Measurements from ENCODE around the gene CHSY1.

The CHSY1 gene

GRCh38 chr15:101168463-101168824, 83.4 kb downstream of the CHSY1 start:
- Histone ChIP-seq H3K27ac (ENCODE audit: low read depth, low read length, severe bottlenecking) (no peak overlapping the region), H3K4me3 (ENCODE audit: extremely low read depth, insufficient read depth, low read length, poor library complexity, severe bottlenecking) (no peak overlapping the region), H3K4me1 (ENCODE audit: control insufficient read depth, insufficient read depth, low read length, poor library complexity, severe bottlenecking) (peaks cover 30% of the 10 kb centered on the region), H3K9me3 (ENCODE audit: control insufficient read depth, low read length) (peaks cover 26% of the 10 kb centered on the region), H3K36me3 (ENCODE audit: control insufficient read depth, insufficient read depth, low read length) (peaks cover 4% of the 10 kb centered on the region)
- WGBS, 2 experiments (ENCODE audit: insufficient coverage in 2 of 2): 80 to 100% methylated on average over 1 of the region's 1 CpG

DNA sequence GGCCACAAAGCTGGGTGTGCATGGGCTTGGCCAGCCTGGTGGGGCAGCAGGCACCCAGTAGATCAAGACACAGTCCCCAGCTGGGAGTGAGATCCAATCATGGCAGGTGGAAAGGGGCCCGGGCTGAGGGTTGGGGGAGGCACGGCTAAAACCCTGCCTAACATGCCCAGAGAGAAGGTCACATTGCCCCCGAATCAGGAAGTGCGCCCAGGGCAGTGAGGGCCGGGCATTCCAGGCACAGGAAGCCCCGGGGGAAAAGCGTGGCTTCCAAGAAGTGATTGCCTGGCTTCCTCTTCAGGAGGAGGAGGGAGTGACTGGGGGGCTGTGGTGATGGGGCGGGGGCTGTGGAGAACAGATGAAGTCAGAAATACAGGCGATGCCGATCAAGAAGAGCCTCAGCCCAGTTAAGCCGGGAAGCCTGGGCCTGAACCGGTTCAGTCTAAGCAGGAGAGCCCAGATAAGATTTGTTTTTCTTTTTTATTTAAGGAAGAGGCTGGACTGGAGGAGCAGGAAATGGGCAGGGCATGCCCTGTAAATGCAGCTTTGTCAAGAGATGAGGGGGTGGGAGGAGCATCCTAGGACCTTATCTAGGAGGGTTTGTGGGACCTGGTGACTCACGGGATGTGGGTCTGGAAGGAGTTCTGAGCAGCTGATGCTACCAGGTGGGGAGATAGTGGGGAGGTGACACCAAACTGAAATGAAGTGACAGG, 83.9 kb downstream of the CHSY1 start:
- Histone ChIP-seq H3K36me3 (ENCODE audit: control insufficient read depth, insufficient read depth, low read length) (peaks cover 4% of the 10 kb centered on the region), H3K4me1 (ENCODE audit: control insufficient read depth, insufficient read depth, low read length, poor library complexity, severe bottlenecking) (peaks cover 30% of the 10 kb centered on the region), H3K27ac (ENCODE audit: low read depth, low read length, severe bottlenecking) (peak overlapping the region; percentile 70), H3K9me3 (ENCODE audit: control insufficient read depth, low read length) (peaks cover 26% of the 10 kb centered on the region), H3K4me3 (ENCODE audit: extremely low read depth, insufficient read depth, low read length, poor library complexity, severe bottlenecking) (no peak overlapping the region)
- WGBS, 2 experiments (ENCODE audit: insufficient coverage in 2 of 2): 80 to 83% methylated on average over 11 to 13 of the region's 13 CpGs

GRCh38 chr15:101167411-101167752, 84.5 kb downstream of the CHSY1 start:
- peak overlapping the region; percentile 70 for H3K27ac ChIP-seq (ENCODE audit: low read depth, low read length, severe bottlenecking)

DNA sequence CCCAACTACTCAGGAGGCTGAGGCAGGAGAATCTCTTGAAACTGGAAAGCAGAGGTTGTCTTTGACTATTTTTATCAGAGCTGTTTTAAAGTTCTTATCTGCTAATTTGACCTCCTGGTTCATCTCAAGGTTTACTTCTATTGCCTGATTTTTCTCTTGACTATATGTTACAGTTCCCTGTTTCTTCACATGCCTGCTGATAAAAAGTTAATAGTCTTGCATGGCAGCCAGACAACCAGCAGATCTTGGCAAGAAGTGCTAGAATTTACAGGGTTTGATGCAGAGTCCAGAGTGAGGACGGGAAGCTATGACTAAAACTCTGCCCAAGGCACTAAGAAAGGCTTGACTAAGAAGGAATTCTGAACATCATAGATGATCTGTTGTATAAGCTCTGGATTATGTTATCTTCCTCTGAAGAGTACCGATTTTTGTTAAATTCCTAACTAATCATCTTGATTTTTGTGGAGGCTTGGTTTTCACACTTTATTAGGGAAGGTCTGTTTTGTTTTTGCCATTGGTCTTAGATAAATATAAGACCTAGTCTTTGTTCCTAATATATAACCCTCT, 85.9 kb downstream of the CHSY1 start:
- WGBS, 2 experiments (ENCODE audit: insufficient coverage in 2 of 2): 88 to 93% methylated on average over 1 of the region's 2 CpGs
- Histone ChIP-seq H3K9me3 (ENCODE audit: control insufficient read depth, low read length) (peaks cover 31% of the 10 kb centered on the region), H3K36me3 (ENCODE audit: control insufficient read depth, insufficient read depth, low read length) (peaks cover 1% of the 10 kb centered on the region), H3K4me3 (ENCODE audit: extremely low read depth, insufficient read depth, low read length, poor library complexity, severe bottlenecking) (no peak overlapping the region), H3K27ac (ENCODE audit: low read depth, low read length, severe bottlenecking) (no peak overlapping the region), H3K4me1 (ENCODE audit: control insufficient read depth, insufficient read depth, low read length, poor library complexity, severe bottlenecking) (peaks cover 30% of the 10 kb centered on the region)

More at GRCh38 chr15:101167411-101167752, 84.5 kb downstream of the CHSY1 start:
- Histone ChIP-seq H3K4me1 (ENCODE audit: control insufficient read depth, insufficient read depth, low read length, poor library complexity, severe bottlenecking) (peaks cover 30% of the 10 kb centered on the region), H3K36me3 (ENCODE audit: control insufficient read depth, insufficient read depth, low read length) (peaks cover 4% of the 10 kb centered on the region), H3K4me3 (ENCODE audit: extremely low read depth, insufficient read depth, low read length, poor library complexity, severe bottlenecking) (no peak overlapping the region), H3K9me3 (ENCODE audit: control insufficient read depth, low read length) (peaks cover 26% of the 10 kb centered on the region)
- 94 to 95% methylated on average over 3 of the region's 3 CpGs for WGBS, 2 experiments (ENCODE audit: insufficient coverage in 2 of 2)

DNA sequence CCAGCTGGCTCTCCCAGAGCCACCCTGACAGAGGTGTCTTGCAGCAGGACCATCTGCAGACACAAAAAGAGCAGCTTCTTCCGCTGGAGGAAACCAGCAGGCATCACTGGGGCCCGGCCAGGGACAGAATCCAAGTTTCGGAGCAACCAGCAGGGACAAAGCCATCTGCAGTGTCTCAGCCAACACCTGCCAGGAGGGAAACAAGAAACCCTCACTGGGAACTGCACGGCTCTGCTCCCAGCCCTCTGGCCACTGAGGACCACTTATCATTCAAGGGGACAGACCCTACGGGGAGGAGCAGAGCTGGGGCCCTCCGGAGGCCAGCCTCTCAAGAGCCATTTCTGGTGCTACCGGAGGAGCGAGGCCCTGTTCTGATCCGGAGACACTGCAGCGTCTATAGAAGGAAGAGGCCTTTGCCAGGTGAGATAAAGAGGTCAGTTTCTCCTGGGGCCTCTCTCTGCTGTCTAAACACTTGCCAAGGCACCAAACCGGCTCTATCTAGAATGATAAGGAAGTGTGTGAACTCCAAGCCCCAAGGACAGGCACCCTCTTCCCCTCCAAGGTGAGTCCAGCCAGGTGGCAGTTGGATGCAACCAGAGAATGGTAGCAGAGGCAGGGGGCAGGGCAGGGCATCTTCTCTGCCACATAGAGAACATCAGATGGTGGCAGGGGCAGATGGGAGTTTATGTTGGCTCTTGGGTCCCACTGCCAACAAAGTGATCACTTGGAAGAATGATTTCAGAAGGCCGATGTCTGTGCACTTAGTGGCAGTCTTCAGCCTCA, 89.0 kb downstream of the CHSY1 start:
- Histone ChIP-seq H3K9me3 (ENCODE audit: control insufficient read depth, low read length) (peaks cover 31% of the 10 kb centered on the region), H3K4me1 (ENCODE audit: control insufficient read depth, insufficient read depth, low read length, poor library complexity, severe bottlenecking) (peaks cover 28% of the 10 kb centered on the region), H3K36me3 (ENCODE audit: control insufficient read depth, insufficient read depth, low read length) (no peaks in the 10 kb centered on the region), H3K27ac (ENCODE audit: low read depth, low read length, severe bottlenecking) (no peak overlapping the region), H3K4me3 (ENCODE audit: extremely low read depth, insufficient read depth, low read length, poor library complexity, severe bottlenecking) (no peak overlapping the region)
- 86 to 92% methylated on average over 9 to 12 of the region's 12 CpGs for WGBS, 2 experiments (ENCODE audit: insufficient coverage in 2 of 2)

GRCh38 chr15:101161656-101162055, 90.2 kb downstream of the CHSY1 start:
- Histone ChIP-seq H3K27ac (ENCODE audit: low read depth, low read length, severe bottlenecking) (no peak overlapping the region), H3K4me3 (ENCODE audit: extremely low read depth, insufficient read depth, low read length, poor library complexity, severe bottlenecking) (no peak overlapping the region), H3K4me1 (ENCODE audit: control insufficient read depth, insufficient read depth, low read length, poor library complexity, severe bottlenecking) (peaks cover 18% of the 10 kb centered on the region), H3K9me3 (ENCODE audit: control insufficient read depth, low read length) (peaks cover 31% of the 10 kb centered on the region), H3K36me3 (ENCODE audit: control insufficient read depth, insufficient read depth, low read length) (no peaks in the 10 kb centered on the region)
- WGBS, 2 experiments (ENCODE audit: insufficient coverage in 2 of 2): 89 to 90% methylated on average over 7 to 8 of the region's 8 CpGs

DNA sequence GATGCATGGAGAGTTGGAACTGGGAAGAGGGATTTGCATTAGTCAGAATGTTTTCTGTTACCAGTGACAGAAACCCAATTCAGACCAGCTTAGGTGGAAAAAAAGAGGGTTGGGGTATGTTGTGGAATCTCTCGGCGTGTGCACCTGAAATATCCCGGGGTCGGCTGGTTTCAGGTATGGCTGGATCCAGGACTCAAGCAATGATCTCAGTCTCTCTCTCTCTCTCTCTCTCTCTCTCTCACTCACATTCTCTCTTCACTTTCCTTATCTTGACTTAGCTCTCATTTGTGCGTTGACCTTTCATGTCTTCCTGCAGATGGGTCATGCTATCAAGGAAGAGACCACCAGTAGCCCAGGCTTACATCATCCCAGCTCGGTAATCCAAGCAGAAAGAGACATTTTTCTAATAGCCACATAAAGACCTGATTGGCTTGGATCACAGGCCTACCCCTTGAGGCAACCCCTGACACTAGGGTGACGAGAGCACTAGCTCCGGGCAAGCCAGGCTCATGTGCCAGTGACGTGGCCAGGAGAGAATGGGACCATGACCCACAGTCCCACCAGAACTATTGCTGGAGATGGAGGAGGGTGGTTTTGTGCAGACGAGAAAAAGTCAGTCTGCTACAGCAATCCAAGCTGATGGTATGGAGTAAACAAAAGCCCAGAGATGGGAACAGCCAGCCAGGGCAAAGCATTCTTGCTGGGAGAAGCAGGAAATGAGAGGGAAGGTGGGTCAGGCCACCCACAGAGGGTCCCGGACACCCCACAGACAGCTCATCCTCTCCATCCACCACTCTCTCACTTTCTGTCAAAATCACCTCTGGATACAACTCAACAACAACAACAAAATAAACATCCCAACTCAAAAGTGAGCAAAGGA, 91.7 kb downstream of the CHSY1 start:
- H3K36me3 ChIP-seq (ENCODE audit: control insufficient read depth, insufficient read depth, low read length): no peaks in the 10 kb centered on the region
- no peak overlapping the region for H3K4me3 ChIP-seq (ENCODE audit: extremely low read depth, insufficient read depth, low read length, poor library complexity, severe bottlenecking)
- peaks cover 18% of the 10 kb centered on the region for H3K9me3 ChIP-seq (ENCODE audit: control insufficient read depth, low read length)
- H3K27ac ChIP-seq (ENCODE audit: low read depth, low read length, severe bottlenecking): peak overlapping the region; percentile 7
- H3K4me1 ChIP-seq (ENCODE audit: control insufficient read depth, insufficient read depth, low read length, poor library complexity, severe bottlenecking): peaks cover 18% of the 10 kb centered on the region
- WGBS, 2 experiments (ENCODE audit: insufficient coverage in 2 of 2): 79 to 80% methylated on average over 7 to 8 of the region's 11 CpGs

- peaks cover 18% of the 10 kb centered on the region for H3K4me1 ChIP-seq (ENCODE audit: control insufficient read depth, insufficient read depth, low read length, poor library complexity, severe bottlenecking)
- no peak overlapping the region for H3K27ac ChIP-seq (ENCODE audit: low read depth, low read length, severe bottlenecking)
- H3K36me3 ChIP-seq (ENCODE audit: control insufficient read depth, insufficient read depth, low read length): no peaks in the 10 kb centered on the region
- H3K9me3 ChIP-seq (ENCODE audit: control insufficient read depth, low read length): peaks cover 11% of the 10 kb centered on the region
- no peak overlapping the region for H3K4me3 ChIP-seq (ENCODE audit: extremely low read depth, insufficient read depth, low read length, poor library complexity, severe bottlenecking)
- WGBS, 2 experiments (ENCODE audit: insufficient coverage in 2 of 2): 91 to 96% methylated on average over 7 to 10 of the region's 15 CpGs
These were observed 92.5 kb downstream of the CHSY1 start for GRCh38 chr15:101159096-101159935.

DNA sequence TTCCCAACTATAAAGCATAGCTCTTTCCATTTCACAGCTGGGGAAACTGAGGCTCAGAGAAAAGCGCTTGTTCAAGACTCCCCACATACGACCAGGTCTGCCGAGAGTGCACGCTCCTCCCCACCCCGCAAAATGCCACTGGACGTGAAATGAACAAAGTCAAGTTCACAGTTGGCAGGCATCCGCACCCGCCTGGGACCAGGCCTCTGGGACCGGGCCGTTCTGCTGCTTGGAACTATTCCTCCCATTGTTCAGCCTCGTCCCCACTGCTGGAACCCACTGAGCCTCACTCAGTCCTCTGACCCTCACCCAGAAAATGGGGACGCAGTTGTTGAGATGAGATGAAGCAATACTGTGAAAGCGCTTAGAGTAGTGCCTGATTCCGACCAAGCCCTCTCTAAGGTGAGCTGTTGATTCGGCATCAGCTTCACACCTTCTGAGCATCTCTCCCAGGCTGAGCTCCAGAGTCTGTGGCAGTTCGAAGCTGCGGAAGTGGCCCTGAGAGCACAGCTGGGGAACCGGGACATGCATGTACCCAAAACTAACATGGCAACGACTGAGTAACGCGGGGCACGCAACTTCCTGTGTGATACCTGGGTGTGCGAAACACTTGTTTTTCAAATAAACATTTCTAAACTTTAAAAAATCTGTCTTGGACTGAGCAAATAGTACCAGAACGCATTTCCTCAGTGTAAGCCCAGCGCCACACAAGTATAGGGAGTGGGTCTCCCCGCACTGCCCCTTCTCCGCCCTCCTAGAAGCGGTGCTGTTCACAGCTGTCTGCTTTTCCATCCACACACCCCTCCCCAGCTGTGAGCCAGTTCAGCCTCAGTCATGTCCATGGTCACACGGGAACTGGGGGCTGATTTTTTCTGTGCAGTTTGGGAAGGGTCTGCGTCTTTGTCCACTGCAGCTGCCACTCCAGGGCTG, 93.4 kb downstream of the CHSY1 start:
- 88 to 90% methylated on average over 22 to 28 of the region's 30 CpGs for WGBS, 2 experiments (ENCODE audit: insufficient coverage in 2 of 2)
- Histone ChIP-seq H3K36me3 (ENCODE audit: control insufficient read depth, insufficient read depth, low read length) (no peaks in the 10 kb centered on the region), H3K4me3 (ENCODE audit: extremely low read depth, insufficient read depth, low read length, poor library complexity, severe bottlenecking) (no peak overlapping the region)

More for the DNA sequence above, 93.4 kb downstream of the CHSY1 start:
- H3K27ac ChIP-seq (ENCODE audit: low read depth, low read length, severe bottlenecking): no peak overlapping the region
- peaks cover 18% of the 10 kb centered on the region for H3K4me1 ChIP-seq (ENCODE audit: control insufficient read depth, insufficient read depth, low read length, poor library complexity, severe bottlenecking)
- peaks cover 5% of the 10 kb centered on the region for H3K9me3 ChIP-seq (ENCODE audit: control insufficient read depth, low read length)

Measured in mesodermal cell (in vitro differentiated cells).